ENCODE data around the gene MORN1.

MORN1 gene

DNA sequence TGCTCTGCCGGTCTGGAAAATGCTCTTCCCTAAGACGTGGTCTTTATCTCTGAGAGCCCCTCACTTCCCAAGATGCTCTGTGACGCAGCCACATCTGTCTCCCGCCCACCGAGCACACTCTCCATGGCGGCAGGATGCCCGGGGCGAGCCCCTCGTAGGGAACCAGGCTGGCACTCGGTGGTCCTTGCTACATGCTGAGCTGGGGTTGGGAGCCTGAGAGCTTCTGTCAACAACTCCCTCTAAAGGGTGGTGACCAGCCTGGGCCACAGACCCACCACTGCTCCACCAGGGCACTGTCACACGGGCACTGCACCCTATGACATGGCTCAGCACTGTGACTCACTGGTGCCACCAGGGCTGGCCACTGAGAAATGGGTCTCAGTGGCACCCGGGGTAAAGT is 18.4 kb upstream of the MORN1 start:
- H3K4me3 ChIP-seq (ENCODE audit: low read length), result no peak overlapping the region
- DNase-seq (ENCODE audit: low read depth), result no peak
- TF ChIP-seq, protein P1, sequence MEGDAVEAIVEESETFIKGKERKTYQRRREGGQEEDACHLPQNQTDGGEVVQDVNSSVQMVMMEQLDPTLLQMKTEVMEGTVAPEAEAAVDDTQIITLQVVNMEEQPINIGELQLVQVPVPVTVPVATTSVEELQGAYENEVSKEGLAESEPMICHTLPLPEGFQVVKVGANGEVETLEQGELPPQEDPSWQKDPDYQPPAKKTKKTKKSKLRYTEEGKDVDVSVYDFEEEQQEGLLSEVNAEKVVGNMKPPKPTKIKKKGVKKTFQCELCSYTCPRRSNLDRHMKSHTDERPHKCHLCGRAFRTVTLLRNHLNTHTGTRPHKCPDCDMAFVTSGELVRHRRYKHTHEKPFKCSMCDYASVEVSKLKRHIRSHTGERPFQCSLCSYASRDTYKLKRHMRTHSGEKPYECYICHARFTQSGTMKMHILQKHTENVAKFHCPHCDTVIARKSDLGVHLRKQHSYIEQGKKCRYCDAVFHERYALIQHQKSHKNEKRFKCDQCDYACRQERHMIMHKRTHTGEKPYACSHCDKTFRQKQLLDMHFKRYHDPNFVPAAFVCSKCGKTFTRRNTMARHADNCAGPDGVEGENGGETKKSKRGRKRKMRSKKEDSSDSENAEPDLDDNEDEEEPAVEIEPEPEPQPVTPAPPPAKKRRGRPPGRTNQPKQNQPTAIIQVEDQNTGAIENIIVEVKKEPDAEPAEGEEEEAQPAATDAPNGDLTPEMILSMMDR (conservative IDR thresholded peaks at IDR 0.05; ENCODE audit: low read depth, low read length), result no peak

DNA sequence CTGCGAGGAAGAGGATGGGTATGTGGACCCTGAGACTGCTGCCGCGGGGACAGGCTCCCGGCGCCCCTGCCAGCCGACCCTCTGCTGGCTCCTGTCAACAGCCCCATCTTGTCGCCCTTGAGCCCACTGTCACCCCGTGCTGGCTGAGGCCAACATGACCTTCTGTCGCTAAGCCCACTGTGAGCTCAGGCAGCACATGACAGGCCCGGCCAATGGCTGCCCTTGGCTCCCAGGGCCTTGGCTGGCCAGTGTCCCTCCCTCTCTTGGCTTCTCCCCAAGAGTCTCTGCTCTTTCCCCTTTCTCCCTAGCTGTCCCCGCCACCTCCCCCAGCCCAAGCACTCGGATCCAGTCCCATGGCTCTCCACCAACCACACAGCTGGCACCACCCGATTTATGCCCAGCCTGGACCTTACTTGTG is 17.5 kb upstream of the MORN1 start:
- TF ChIP-seq, protein P1 (conservative IDR thresholded peaks at IDR 0.05; ENCODE audit: low read depth, low read length), result no peak
- DNase-seq (ENCODE audit: low read depth), result no peak
- no peak overlapping the region for H3K4me3 ChIP-seq (ENCODE audit: low read length)

DNA sequence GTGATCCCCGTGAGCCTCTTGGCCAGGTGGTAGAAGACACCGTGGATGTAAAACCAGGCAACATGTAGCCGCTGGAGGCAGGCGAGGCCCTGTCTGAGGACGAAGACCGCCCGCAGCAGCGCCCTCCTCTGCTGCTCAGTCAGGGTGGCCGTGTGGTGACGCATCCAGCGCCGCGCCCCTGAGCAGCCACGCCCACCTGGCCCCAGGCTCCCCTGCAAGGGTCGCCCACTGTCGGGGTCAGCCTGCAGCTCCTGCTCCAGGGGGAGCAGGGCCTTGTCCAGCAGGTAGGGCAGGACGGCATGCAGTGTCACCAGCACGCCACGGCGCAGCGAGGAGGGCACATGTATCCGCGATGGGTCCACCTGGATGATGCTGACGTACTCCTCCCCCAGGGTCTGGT is 17.1 kb upstream of the MORN1 start:
- no peak for DNase-seq (ENCODE audit: low read depth)
- H3K4me3 ChIP-seq (ENCODE audit: low read length), result no peak overlapping the region
- TF ChIP-seq, protein P1 (conservative IDR thresholded peaks at IDR 0.05; ENCODE audit: low read depth, low read length), result no peak

DNA sequence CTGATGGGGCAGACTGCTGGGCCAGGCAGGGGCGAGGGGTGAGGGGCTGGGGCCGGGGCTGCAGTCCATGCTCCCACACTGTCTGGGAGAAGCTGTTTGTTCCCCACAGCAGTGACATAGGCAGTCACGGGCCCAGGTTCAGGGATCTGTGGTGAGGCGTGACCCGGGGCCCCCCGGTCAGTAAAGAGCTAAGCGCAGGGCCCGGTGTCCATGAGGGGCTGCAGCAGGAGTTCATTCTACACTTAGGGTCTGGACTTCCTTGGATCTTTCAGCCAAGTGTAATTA is 16.6 kb upstream of the MORN1 start:
- TF ChIP-seq, protein P1 (conservative IDR thresholded peaks at IDR 0.05; ENCODE audit: low read depth, low read length), result no peak
- H3K4me3 ChIP-seq (ENCODE audit: low read length), result no peak overlapping the region
- no peak for DNase-seq (ENCODE audit: low read depth)

DNA sequence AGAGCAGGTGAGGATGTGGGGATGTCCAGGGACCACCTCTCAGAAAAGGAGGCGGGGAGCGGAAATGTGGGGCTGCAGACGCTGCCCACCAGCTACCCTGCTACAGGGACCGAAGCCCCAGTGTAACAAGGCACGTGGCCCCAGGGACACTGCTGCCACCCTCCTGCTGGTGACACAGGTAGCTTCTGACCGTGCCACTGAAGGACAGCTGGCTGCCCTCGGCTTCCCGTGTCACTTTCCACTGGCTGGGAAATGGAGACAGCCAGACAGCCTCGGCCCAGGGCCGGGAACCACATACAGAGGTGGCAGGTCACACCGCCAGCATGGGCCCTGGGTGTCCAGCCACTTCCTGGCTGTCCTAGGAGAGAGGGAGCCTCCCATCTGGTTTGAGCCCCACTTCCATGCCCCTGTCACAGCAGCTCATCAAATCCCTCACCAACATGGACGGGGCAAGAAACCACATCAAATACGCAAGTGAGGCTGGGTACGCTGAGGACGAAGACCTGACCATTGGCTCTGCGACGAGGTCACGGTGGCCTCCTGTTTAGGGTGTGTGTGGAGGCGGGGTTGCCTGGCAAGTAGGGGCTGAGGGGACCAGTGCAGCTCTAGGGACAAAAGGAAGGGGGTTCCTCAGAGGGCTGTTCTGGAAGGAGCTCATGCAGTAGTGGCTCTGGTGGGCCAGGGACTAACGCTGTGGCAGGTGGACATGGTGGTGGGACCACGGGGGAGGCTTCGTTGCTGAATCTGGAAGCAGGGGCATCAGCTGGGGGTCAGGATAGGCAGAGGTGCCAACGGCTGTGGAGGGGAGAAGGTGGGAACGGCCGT is 16.0 kb upstream of the MORN1 start:
- TF ChIP-seq, protein P1 (conservative IDR thresholded peaks at IDR 0.05; ENCODE audit: low read depth, low read length), result no peak
- H3K4me3 ChIP-seq (ENCODE audit: low read length), result no peak overlapping the region
- DNase-seq (ENCODE audit: low read depth), result no peak

DNA sequence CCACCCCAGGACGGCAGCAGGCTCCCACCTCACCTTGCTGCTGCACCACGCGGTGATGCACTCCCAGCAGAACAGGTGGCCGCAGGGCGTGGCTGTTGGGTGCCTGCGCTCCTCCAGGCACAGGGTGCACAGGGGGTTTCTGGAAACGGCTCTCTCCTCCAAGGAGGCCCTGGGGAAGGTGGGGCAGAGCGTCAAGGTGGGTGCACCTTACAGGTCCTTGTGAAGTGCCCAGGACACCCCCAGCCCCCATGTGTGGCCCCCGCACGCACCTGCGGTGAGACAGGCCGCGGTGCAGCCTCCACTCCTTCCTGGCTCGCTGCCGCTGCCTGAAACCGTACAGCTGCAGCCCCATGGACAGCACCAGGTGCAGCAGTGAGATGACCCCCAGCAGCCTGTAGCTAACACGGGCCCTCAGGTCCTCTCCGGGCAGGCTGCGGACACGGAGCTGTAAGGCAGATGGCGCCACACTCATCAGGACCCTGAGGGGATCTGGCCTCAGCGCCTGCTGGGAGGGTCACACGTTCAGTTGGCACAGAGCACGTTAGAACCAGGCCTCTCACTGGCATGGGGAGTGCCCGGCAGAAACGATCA is 15.2 kb upstream of the MORN1 start:
- H3K4me3 ChIP-seq (ENCODE audit: low read length), result no peak overlapping the region
- DNase-seq (ENCODE audit: low read depth), result no peak
- TF ChIP-seq, protein P1 (conservative IDR thresholded peaks at IDR 0.05; ENCODE audit: low read depth, low read length), result peak; percentile 6
